PFSK-1 (cell line): ENCODE measurements around the gene GALNT5.

Experiments
- POLR2AphosphoS5 ChIP-seq: IDR thresholded peaks from 2 replicates; pipeline ENCODE4 v1.6.1; 2012; ENCODE audit warnings: low read depth, mild to moderate bottlenecking, control low read depth, low read length, moderate library complexity
- REST ChIP-seq, 2 experiments: IDR thresholded peaks; 2 replicates each; pipeline versions ENCODE4 v1.6.1 to v1.8.0; 2011 to 2012; ENCODE audit warnings: low read depth in 2 of 2, low read length in 2 of 2, control low read depth in 1 of 2, inconsistent platforms in 1 of 2, mild to moderate bottlenecking in 1 of 2, moderate library complexity in 1 of 2; ENCODE audit not compliant: insufficient read depth in 1 of 2
- SIN3A ChIP-seq: IDR thresholded peaks from 2 replicates; pipeline ENCODE4 v1.6.1; 2012; ENCODE audit warnings: mild to moderate bottlenecking, low read length, moderate library complexity, borderline replicate concordance; ENCODE audit not compliant: insufficient read depth
- TAF1 ChIP-seq: IDR thresholded peaks from 2 replicates; pipeline ENCODE4 v1.6.1; 2012; ENCODE audit warnings: low read length, control low read depth, borderline replicate concordance; ENCODE audit not compliant: insufficient read depth

DNA sequence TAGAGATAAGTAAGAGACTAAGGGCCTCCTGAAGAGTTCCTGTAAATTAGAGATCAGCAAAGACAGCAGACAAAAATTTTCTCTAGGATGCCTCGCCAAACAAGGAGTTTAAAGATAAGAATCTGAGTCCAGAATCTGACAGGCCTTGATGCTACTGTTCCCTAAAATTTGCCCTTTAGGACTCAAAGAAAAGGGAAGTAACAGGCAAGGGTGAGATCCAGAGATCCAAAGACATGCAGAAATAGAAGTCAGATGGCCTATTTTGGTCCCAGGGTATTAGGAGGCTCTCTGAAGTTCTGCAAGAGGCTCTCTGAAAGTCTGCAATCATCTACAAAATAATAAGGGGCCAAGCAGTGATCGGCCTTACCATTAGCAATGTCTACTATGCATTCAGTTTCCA is 33.0 kb downstream of the GALNT5 start:
- TF ChIP-seq POLR2AphosphoS5 (no peak), TAF1 (no peak), SIN3A (no peak), REST (IDR thresholded peaks at IDR 0.05; ENCODE audit: insufficient read depth in 1 of 2, low read depth in 2 of 2, low read length in 2 of 2) (no peak)
